Activated naive CD4-positive, alpha-beta T cell treated with anti-CD3 and anti-CD28 coated beads, Interleukin-2, amount 50 U/mL, for 24 hours (primary cell): ENCODE results near the gene USH1C.

Experiments used
- H3K27ac Mint-ChIP-seq: one replicate; pipeline ENCODE4 v1.8.0; 2021; ENCODE audit warnings: mild to moderate bottlenecking, mixed read lengths
- H3K27me3 Mint-ChIP-seq: one replicate; pipeline ENCODE4 v1.8.0; 2021; ENCODE audit warnings: mixed read lengths
- H3K36me3 Mint-ChIP-seq: one replicate; pipeline ENCODE4 v1.8.0; 2021; ENCODE audit warnings: mixed read lengths
- H3K4me1 Mint-ChIP-seq: one replicate; pipeline ENCODE4 v1.8.0; 2021; ENCODE audit warnings: mixed read lengths
- H3K4me3 Mint-ChIP-seq: one replicate; pipeline ENCODE4 v1.8.0; 2021; ENCODE audit warnings: mild to moderate bottlenecking, mixed read lengths
- H3K9me3 Mint-ChIP-seq: one replicate; pipeline ENCODE4 v1.8.0; 2021; ENCODE audit warnings: mixed read lengths

The USH1C gene

DNA sequence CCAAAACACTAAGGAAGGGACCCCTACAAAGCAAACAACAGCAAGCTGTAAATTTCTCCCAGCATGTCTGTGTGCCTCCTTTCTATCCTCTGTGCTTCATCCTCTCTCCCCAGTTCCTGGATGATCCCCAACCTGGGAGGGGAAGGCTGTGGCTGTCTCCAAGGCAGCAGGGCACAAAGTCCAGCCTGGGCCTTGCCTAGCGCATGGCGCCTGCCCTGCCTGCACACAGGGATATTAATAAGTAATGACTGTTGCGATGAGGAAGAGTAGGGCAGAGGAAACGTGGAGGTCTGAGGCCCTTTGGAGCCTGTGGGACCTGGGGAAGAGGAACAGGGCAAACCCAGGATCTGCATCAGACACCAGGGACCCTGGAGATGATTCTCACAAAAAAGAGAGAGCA is 2.0 kb downstream of the USH1C start:
- Mint-ChIP-seq H3K27ac (no peak overlapping the region), H3K4me3 (no peak overlapping the region), H3K9me3 (no peaks in the 10 kb centered on the region), H3K4me1 (no peaks in the 10 kb centered on the region), H3K27me3 (peaks cover 18% of the 10 kb centered on the region), H3K36me3 (no peaks in the 10 kb centered on the region)

DNA sequence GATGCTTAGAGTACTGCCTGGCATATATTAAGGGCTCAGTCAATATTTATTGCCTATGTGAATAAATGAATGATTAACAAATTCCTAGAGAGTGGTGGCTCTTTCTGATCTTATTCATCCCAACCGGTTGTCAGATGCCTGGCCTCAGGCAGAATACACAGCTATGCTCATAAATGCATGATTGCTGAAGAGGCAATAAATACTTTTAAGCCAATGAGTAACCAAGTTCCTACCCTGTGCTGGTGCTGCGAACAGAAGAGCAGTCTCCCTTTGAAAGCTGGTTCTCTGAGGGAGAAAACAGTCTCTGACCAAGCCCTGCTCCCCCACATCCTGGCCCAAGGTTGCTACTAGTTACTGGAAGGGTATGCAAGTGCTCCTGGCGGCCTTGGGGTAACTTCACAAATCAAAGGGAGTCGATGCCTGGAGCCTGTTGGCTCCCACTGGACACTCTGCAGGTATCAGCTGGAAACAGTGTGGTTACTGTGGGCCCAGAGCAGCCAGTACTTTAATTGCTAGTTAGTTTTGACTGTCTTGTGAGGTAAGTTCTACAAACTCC is 2.8 kb downstream of the USH1C start:
- no peak overlapping the region for H3K27ac Mint-ChIP-seq
- H3K36me3 Mint-ChIP-seq = no peaks in the 10 kb centered on the region
- no peaks in the 10 kb centered on the region for H3K4me1 Mint-ChIP-seq

DNA sequence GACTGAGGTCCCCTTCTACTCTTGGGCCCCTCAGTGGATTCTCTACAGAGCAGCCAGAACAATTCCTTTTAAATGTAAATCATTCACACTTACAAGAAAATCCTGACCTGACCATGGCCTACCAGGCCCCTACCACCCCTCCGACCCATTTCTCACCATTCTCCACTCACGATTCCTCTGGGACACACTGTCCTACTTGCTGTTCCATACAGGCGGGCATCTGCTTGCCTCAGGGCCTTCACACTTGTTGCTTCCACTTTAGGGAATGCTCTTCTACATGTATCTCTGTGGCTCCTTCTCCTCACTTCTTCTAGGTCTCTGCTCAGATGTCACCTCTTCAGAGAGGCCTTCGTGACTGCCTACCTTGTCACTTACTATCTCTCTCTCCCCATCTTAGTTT is 3.4 kb downstream of the USH1C start:
- no peaks in the 10 kb centered on the region for H3K4me1 Mint-ChIP-seq
- H3K4me3 Mint-ChIP-seq = no peak overlapping the region
- no peaks in the 10 kb centered on the region for H3K9me3 Mint-ChIP-seq
- H3K36me3 Mint-ChIP-seq = no peaks in the 10 kb centered on the region
- no peak overlapping the region for H3K27ac Mint-ChIP-seq
- H3K27me3 Mint-ChIP-seq = peaks cover 10% of the 10 kb centered on the region

More for the DNA sequence above, 2.8 kb downstream of the USH1C start:
- H3K4me3 Mint-ChIP-seq = no peak overlapping the region
- H3K27me3 Mint-ChIP-seq = peaks cover 11% of the 10 kb centered on the region
- H3K9me3 Mint-ChIP-seq = no peaks in the 10 kb centered on the region

DNA sequence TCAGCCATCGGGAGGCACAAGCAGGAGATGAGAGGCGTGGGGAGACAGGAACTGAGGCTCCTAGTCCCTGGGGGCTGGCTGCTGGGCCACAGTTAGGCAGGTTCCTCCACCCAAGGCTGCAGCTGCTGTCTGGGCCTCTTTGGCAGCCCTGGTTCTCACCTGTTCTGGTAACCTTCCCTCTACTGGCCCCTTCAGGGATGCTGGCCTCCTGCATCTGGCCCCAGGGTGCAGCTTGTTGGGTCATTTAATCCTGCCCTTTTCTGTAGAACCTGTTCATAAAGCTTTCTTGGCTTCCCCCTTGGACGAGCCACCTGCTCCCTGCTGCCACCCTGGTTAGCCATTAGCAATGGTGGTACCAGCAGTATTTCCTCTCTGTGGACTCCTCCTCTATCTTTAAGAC is 5.5 kb downstream of the USH1C start:
- H3K9me3 Mint-ChIP-seq = no peaks in the 10 kb centered on the region
- peaks cover 1% of the 10 kb centered on the region for H3K27me3 Mint-ChIP-seq
- no peak overlapping the region for H3K4me3 Mint-ChIP-seq
- no peaks in the 10 kb centered on the region for H3K36me3 Mint-ChIP-seq
- no peak overlapping the region for H3K27ac Mint-ChIP-seq
- H3K4me1 Mint-ChIP-seq = no peaks in the 10 kb centered on the region

DNA sequence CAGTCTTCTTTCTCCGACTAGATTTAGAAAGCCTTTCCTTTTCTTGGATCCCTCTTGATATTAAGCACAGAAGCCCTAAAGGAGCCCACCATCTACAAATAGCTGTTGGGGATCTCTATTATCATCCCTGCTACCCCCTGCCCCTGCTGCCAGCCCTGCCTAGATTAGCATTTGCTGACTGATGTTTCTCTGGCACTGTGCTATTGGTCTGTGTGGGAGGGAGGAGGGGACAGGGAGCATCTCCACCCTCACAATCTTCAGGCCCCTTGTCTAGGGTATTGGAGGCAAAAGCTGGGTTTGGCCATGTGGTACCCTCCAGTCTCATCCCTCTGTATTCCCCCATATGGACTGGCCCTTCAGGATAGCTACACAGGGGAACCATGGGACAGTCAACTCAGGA is 6.2 kb downstream of the USH1C start:
- H3K27ac Mint-ChIP-seq = no peak overlapping the region
- H3K4me1 Mint-ChIP-seq = no peaks in the 10 kb centered on the region
- H3K27me3 Mint-ChIP-seq = no peaks in the 10 kb centered on the region
- H3K4me3 Mint-ChIP-seq = no peak overlapping the region
- no peaks in the 10 kb centered on the region for H3K36me3 Mint-ChIP-seq
- H3K9me3 Mint-ChIP-seq = no peaks in the 10 kb centered on the region

DNA sequence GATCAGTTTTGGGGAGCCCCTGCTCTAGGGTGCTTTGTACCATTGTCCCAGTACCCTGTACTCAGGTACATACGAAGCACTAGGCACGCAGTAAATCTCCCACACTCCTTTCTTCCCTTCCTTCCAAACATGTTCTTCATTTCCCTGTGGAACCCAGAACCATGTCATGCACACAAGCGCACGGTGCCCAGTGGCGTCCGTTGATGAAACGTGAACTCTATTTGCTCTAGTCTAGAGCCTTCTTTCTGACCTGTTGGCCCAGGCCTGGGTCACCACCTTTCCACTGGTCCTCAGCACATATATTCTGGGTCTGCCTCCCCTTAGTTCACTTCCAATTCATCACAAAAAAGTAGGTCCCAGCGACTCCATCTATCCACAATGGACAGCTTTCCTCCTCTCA is 7.0 kb downstream of the USH1C start:
- H3K4me3 Mint-ChIP-seq = no peak overlapping the region
- no peaks in the 10 kb centered on the region for H3K4me1 Mint-ChIP-seq
- H3K27ac Mint-ChIP-seq = no peak overlapping the region
- no peaks in the 10 kb centered on the region for H3K27me3 Mint-ChIP-seq
- no peaks in the 10 kb centered on the region for H3K36me3 Mint-ChIP-seq
- H3K9me3 Mint-ChIP-seq = no peaks in the 10 kb centered on the region

DNA sequence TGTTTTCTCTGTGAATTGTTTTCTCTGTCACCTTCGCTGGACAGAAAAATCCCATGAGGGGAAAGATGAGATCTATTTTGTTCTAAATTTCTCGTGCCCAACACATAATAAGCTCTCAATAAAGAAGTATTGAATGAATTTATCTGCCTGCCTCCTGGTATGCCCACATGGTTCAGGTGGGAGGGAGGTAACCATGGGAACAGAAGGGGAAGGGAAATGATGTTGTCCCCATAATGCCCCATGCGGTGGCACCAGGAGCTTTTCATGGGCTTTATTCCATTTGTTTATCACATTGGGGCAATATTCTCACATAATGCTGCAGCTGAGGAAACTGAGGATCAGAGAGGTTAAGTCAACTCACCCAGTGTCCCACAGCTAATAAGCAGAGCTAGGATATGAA is 8.7 kb downstream of the USH1C start:
- Mint-ChIP-seq H3K9me3 (no peaks in the 10 kb centered on the region), H3K4me3 (no peak overlapping the region), H3K36me3 (no peaks in the 10 kb centered on the region), H3K27ac (no peak overlapping the region), H3K4me1 (no peaks in the 10 kb centered on the region), H3K27me3 (no peaks in the 10 kb centered on the region)

DNA sequence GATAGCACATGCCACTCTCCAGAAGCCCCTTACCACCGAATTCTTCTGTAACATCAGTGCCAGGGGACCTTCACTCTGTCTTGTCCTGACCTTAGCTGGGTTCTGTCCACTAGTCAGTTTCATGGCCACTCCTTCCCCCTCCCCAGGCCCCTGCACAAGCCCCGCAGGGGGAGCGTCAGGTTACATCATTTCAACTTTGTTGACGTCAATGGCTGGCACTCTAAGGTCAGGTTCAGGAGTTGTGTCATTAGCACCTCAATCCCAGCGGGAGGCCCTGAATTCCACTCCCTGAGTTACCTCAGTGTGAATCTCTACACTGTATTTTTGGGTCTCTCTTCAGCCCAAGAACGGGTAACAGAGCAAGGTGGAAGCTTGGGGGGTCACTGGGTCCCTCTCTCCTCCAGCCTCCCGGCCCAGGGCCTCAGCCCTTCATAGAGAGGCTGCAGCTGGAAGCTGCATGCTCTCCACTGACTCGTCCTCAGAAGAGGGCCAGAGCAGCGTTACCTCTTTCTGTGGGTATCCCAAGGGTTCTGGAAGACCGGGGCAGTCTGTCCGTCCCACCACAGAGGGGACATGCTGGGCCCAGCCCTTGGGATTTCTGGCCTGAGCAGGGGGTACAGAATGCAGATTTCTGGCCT is 10.3 kb downstream of the USH1C start:
- Mint-ChIP-seq H3K36me3 (no peaks in the 10 kb centered on the region), H3K27ac (no peak overlapping the region), H3K4me1 (no peaks in the 10 kb centered on the region), H3K9me3 (no peaks in the 10 kb centered on the region), H3K4me3 (no peak overlapping the region), H3K27me3 (no peaks in the 10 kb centered on the region)

DNA sequence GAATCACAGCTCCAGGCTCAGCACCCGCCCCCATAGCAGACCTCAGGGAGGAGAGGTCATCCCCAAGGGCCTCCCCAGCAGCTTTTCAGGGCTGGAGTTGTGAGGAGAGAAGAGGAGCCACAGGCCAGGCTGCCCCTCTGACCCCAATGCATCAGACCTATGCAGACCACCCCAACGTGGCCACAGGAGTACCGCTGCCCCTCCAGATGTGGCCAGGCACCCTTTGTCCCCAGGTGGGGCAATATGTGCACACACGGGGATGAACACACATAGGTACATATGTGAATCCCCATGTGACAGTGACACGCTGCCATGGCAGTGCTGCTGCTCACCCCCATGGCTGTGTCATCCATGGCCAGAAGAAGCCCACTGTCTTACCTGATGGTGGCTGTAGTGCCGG is 10.9 kb downstream of the USH1C start:
- no peaks in the 10 kb centered on the region for H3K9me3 Mint-ChIP-seq
- H3K36me3 Mint-ChIP-seq = no peaks in the 10 kb centered on the region
- no peaks in the 10 kb centered on the region for H3K27me3 Mint-ChIP-seq
- no peak overlapping the region for H3K4me3 Mint-ChIP-seq
- no peak overlapping the region for H3K27ac Mint-ChIP-seq
- no peaks in the 10 kb centered on the region for H3K4me1 Mint-ChIP-seq

DNA sequence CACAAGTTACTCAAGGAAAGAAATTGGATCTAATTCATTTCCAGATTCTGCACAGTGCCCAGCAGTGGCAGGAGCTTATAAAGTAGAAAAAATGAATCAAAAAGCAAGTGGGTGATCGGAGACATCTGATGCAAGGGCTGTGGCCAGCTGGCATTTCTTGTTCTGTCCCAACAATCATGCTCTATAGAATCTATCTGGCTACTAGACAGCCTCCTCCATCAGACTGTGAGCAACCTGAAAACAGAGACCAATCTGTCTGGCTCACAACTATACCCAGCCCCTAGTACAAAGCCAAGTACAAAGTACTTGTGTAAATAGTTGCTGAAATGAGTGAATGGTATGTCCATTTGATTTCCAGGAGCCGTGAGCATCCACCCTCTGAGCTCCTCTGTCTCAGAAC is 11.4 kb downstream of the USH1C start:
- Mint-ChIP-seq H3K4me1 (no peaks in the 10 kb centered on the region), H3K27me3 (no peaks in the 10 kb centered on the region), H3K36me3 (no peaks in the 10 kb centered on the region), H3K9me3 (no peaks in the 10 kb centered on the region), H3K27ac (no peak overlapping the region), H3K4me3 (no peak overlapping the region)

DNA sequence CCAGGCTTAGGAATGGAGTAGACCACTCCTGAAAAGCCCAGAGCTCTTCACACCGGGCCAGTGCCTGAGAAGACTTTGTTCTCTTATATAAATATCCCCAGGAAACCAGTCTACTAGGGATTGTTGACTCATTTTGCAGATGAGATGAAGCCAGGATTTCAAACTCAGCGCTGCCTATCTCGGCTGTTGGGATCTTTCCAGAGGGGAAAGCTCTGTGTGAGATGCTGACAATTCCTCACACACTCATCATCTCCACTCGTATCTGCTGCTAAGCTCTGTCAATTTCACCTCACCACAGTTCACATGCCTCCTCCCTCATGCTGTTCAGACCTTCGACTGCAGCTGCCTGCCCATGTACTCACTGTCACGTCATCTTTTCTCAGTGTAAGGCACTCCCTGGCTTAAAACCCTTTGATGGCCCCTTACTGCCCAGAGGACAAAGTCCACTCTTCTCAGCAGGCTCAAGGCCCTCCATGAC is 12.5 kb downstream of the USH1C start:
- Mint-ChIP-seq H3K27me3 (no peaks in the 10 kb centered on the region), H3K27ac (no peak overlapping the region), H3K4me1 (no peaks in the 10 kb centered on the region), H3K9me3 (no peaks in the 10 kb centered on the region), H3K36me3 (no peaks in the 10 kb centered on the region), H3K4me3 (no peak overlapping the region)

DNA sequence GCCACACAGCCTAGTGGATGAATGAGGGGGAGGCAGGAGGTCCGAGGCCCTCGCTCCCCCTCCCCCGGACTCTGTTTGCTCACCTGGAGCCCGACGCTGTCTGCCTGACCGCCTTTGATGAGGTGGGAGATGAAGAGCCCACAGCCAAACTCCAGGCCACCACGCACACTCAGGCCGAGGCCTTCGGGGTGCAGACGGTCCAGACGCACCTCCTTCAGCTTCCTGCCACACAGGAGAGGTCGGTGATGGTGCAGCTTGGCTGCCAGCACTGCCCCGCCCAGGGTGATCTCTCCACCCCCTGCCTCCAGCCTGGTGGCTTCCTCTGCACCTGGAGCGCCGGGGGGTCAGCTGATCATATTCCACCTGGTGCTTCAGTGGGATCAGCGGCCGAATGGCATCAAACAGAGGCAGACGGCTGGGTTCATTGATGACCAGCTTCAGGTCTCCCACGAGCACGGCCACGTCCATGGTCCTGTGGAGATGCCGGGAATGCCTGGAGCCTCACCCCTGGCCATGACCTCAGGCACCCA is 13.1 kb downstream of the USH1C start:
- Mint-ChIP-seq H3K36me3 (no peaks in the 10 kb centered on the region), H3K4me1 (no peaks in the 10 kb centered on the region), H3K27me3 (no peaks in the 10 kb centered on the region), H3K4me3 (no peak overlapping the region), H3K27ac (no peak overlapping the region), H3K9me3 (no peaks in the 10 kb centered on the region)

DNA sequence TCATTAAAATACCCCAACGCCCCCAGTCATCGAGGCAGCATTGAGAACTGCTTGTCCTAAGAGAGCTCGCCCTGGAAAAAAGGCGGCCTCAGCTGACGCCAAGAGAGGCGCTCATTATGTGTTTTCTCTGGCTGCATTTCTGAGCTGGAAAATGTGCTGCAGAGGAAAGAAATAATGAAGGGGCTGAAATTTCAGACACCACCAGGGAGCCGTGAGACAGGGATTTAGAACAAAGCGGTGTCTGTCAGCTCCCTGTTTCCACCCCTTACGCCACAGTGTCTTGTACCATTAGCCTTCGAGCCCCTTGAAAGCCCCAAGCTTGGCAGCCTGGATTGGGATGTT is 14.4 kb downstream of the USH1C start:
- Mint-ChIP-seq H3K36me3 (no peaks in the 10 kb centered on the region), H3K4me3 (no peak overlapping the region), H3K4me1 (no peaks in the 10 kb centered on the region), H3K27me3 (no peaks in the 10 kb centered on the region), H3K27ac (no peak overlapping the region), H3K9me3 (no peaks in the 10 kb centered on the region)

DNA sequence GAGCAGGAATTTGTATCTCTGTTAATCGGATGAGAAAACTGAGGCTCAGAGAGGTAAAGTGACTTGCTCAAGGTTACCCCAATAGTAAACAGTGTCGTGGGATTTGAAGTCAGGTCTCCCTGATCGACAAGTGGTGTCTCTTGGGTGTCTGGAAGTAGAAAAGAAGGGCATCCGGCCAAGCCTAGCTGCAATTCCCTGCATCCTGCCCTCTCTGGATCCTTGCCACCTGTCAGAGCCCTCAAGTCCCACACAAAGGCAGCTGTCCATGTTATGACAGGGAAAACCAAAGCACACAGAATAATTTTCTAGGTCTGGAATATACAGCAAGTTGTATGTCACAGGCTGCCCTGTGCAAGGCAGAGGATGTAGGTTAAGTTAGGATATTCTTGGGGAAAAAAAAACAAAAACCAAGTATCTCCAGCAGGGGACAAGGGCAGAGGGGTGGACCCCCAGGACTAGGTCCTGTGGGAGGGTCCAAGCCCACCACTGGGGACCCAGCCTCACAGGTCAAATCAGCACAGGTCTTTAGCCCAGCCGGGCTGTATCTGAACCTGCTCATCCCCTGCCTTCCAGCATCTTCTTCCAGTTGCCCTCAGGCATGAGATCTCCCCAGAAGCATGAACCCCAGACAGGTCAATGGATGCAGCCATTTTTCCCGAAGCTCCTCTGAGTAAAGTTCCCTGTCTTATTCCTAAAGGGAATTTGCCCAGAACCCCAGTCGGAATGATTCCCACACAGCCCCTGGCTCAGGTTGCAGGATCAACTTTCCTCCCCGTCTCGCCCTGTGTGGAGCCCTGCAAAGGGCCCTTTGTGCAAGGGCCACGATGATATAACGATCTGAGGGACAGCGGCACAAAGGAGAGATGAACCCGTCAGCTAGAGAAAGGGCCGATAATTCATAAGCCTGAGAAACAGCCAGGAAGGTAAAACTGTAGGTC is 15.0 kb downstream of the USH1C start:
- no peaks in the 10 kb centered on the region for H3K4me1 Mint-ChIP-seq
- no peaks in the 10 kb centered on the region for H3K9me3 Mint-ChIP-seq
- no peaks in the 10 kb centered on the region for H3K27me3 Mint-ChIP-seq
- no peak overlapping the region for H3K4me3 Mint-ChIP-seq
- H3K36me3 Mint-ChIP-seq = no peaks in the 10 kb centered on the region
- no peak overlapping the region for H3K27ac Mint-ChIP-seq

DNA sequence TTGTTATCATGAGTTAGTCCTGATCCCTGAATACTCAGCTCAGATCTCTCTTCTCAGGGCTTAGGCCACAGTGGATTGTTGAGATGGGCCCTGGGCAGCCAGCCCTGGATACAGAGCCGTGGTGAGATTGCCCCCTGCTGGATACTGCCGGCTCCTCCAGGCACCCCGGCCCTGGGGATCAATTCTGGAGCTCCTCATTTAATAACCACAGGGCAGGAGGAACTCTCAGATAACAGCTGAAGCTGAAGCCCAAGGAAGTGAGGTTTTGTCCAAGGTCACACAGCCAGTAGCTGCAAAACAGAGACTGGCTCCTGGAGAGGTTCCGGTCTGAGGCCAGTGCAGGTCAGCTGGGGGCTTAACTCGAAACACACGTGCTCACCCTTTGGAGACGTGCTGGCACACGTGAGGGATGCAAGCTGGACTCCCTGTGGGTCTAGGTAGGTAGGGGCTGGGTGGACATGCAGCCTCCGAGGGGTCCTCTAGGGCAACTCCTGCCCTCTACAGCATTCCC is 16.0 kb downstream of the USH1C start:
- no peaks in the 10 kb centered on the region for H3K36me3 Mint-ChIP-seq
- H3K4me1 Mint-ChIP-seq = no peaks in the 10 kb centered on the region
- H3K27ac Mint-ChIP-seq = no peak overlapping the region
- no peak overlapping the region for H3K4me3 Mint-ChIP-seq
- no peaks in the 10 kb centered on the region for H3K9me3 Mint-ChIP-seq
- no peaks in the 10 kb centered on the region for H3K27me3 Mint-ChIP-seq

DNA sequence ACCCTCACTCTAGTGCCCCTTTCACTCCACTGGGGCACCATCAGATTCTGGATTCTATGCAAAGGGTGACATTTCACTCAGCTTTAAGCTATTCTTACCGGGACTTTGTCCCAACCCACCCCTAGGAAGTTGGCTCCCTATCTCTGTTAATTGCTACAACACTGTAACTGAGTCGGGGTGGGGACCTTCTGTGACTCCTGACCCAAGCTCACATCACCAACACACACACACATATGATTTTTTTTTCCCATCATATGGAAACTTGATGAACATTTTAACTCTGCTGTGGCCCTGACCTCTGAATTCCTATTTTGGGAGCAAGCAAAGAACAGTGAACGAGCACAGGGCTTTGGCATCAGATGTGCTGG is 16.6 kb downstream of the USH1C start:
- Mint-ChIP-seq H3K27ac (no peak overlapping the region), H3K36me3 (no peaks in the 10 kb centered on the region), H3K9me3 (no peaks in the 10 kb centered on the region), H3K27me3 (no peaks in the 10 kb centered on the region), H3K4me1 (no peaks in the 10 kb centered on the region), H3K4me3 (no peak overlapping the region)
